DMS79 (cell line): ENCODE results near the gene CCDC85C.

Experiments
- DNase-seq: peaks from one replicate; lab custom pipeline; 2025; lab: John Stamatoyannopoulos, UW

The CCDC85C gene

DNA sequence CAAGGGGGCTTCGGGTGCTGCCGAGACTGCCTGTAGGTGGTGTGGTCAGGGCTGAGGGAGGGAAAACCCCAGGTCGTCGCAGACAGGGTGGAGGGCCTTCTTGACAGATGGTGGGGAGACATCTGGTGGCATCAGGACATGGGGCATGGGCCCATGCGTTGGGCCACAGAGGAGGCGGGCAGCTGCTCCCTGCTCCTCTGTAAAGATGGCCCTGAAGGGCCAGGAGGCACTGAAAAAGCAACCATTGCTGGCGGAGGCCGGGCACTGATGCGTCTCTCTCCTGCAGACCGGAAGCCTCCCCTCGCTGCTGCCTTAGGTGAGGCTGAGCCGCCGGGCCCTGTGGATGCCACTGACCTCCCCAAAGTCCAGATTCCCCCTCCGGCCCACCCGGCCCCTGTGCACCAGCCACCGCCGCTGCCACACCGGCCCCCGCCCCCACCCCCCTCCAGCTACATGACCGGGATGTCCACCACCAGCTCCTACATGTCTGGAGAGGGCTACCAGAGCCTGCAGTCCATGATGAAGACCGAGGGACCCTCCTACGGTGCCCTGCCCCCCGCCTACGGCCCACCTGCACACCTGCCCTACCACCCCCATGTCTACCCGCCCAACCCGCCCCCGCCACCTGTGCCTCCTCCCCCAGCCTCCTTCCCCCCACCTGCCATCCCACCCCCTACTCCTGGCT, 94.0 kb downstream of the CCDC85C start:
- DNase-seq: no peak

DNA sequence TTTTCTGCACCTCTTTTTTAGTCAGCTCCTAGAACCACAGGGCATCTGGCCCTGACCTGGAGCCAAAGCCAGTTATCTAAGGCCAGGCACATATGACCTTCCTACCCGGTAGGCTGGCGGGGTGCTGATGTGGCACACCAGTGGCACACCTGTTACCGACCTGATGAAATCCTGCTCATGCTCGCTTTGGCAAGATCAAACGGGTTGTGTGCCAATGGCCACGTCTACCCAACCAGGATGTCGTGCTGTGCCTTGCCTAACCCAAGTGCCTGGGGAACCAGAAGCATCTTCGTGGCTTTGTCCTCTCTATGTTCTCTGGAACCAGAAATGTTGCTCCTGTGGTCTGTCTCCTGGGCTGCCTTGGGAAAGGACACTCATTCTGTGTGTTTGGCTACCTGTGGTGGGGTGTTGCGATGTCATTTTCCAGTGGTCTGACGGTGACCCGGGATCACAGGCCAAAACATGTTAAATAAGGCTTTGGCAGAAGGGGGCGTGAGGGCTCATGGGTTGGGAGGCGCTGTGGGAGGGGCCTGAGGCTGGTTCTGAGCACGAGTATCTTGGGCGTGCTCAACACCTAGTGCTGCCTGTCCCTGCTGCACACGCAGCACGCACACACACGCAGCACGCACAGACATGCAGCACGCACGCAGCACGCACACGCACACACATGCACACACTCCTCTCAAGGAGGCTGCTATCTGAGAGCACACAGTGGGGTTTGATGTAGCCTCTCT, 94.9 kb downstream of the CCDC85C start:
- no peak for DNase-seq

DNA sequence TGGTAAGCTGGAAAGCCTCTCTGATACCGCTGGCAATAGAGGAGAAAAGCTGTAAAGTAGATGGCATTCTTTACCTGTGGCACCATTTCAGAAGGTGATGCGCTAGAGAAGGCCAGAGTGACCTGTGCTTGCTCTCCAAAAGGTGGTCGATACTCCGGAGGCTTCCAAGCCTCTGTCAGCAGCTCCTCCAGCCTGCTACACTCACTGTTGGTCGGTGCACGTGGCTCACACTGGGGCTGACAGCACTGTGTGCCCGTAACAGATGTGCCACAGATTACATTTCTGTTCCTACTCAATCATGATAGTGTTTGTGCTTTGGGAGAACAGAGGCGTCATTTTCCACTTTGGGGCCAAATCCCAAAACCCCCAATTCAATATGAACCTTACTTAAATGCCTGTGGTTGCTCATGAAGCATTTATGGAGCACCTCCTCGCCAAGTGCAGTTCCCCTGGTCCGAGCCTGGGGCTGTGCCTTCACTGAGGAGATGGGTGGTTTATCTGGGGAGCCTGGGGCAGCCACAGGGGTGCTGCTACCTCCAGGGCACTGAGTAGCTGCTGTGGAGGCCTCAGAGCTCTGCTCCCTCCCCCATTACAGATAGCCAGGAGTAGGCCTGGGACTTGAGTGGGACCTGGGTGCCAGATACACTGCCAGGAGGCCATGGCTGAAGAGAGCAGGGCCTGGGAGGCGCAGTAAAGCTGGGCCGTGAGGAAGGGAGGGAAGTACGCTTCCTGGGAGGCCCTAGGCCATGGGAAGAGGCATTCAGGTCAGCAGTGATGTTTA, 96.0 kb downstream of the CCDC85C start:
- DNase-seq: no peak

DNA sequence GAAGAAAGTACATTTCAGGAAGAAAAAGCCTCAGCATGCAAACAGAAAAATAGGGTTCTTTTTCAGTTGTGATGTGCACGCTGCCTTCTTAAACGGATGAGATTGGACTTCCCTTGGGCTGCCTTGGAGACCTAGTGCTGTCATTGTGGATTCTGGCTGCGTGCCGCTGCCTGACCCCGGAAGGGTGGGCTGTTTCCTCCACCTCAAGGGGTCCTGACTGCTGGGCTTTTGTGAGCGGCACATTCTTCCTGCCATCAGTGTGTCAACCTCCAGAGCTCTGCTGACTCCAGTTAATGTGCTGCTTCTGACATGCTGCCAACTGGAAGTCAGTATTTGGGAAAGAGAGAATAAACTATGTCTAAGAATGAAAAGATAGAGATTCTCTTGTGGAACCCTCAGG, 97.7 kb downstream of the CCDC85C start:
- no peak for DNase-seq

DNA sequence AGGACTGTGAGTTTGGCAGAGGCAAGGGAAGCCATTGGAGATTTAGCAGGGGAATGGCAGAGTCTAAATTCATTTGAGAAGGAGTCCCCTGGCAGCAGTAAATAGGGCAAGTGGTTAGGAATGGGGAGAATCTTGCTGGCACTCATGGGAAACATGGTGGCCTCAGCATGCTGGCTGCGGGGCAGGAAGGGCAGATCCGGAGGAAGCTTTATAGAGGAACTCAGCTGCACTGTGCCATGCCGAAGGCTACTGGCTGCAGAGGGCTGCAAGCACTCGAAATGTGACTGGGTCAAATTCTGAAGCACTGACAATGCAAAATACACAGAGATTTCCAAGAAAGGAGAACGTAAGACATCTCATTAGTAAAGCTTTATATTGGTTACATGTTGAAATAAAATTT, 98.9 kb downstream of the CCDC85C start:
- DNase-seq: no peak

DNA sequence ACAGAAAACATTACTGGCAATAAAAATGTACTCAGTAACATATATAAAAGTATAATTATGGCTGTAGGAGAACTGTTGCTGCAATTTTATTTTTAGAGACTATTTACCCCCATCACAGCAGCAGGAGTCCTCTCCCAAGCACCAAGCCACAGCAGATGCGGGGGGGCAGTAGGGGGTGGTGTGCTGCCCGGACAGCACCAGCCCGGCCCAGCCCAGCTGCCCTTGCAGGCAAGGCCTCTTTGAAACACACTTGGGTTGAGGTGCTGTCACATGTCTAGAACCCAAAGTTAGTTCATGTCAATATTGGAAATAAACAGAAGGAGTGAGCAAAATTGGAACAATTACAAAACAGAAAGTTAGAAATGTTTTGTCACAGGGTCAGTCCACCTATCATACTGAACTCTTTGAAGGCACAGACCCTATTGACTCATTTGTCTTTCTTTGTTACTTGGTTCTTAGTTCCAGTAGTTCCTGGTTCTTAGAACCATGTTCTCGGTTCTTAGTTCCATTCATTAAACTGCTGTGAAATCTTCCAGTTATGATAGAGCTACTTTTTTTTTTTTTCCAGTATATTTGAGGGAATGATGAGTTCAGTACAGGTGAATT, 100.1 kb downstream of the CCDC85C start:
- DNase-seq: no peak

DNA sequence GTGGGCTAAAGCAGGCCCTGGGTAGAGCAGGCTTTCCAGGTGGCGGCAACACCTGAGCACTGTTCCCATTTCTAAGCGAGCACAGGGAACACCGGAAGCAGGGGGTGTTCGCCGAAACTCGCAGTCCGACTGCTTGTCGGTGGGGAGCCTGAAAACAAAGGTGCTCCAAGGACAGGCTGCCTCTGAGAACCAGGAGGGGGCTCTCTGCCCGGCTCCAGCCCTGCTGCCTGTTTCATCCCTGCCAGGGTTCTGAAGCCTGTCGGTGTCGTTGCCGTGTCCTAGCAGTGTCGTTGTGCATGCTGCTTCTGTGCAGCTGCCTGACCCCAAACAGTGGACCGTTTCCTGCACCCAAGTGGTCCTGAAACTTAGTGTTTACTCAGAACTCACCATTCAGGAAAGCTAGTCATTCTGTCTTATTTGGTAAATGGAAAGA, 101.0 kb downstream of the CCDC85C start:
- DNase-seq: no peak

DNA sequence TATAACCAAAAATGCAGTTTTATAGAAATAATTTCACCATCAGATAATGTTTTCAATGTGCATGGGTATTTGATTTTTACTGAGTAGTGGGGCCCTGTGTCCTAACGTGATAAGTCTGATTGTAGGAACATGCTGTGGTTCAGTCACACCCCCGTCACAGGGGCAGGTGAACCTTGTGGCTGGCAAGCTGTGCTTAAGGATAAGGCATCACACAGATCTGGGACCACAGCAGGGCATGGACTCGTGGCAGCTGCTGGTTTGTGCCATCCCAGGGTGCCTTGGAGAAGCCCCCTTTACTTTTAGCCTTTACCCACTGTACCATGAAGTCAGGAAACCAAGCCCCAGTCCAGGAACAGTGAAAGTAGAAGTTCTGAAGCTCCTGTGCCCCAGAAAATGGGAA, 106.1 kb downstream of the CCDC85C start:
- no peak for DNase-seq

DNA sequence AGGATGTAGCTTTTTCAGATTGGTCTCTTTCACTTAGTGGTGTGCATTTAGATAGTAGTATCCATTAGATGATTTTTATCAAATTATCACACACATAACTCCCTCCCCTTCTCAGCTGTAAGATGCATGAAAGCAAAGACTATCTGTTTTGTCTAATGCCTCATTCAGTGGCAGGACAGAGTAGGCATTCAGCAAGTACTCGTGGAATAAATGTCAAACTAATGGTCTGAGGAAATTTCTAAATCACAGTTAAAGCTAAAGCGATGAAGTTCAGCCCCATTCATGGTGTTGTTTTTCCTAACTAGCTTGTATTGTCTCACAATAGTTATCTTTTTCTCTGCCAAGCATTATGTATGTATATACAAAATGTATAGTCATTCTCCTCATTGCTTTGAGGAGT, 106.7 kb downstream of the CCDC85C start:
- no peak for DNase-seq

DNA sequence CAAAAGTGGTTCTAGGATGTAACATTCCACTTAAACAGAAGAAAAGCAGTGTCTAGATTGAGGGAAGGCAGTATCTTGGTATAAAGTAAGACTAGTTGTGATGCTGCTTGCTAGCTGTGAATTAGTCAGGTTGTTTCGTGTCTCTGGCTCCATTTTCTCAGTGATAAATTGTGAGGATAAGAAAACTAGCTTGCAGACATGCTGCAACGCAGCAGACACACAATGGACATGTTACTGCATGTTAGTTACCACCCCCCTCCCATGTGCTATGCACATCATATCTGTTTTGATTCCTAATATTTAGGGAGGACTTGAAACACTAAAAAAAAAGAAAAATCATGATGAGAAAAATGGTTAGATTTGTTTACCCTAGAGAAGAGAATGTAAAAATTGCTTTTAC, 119.9 kb downstream of the CCDC85C start:
- no peak for DNase-seq

DNA sequence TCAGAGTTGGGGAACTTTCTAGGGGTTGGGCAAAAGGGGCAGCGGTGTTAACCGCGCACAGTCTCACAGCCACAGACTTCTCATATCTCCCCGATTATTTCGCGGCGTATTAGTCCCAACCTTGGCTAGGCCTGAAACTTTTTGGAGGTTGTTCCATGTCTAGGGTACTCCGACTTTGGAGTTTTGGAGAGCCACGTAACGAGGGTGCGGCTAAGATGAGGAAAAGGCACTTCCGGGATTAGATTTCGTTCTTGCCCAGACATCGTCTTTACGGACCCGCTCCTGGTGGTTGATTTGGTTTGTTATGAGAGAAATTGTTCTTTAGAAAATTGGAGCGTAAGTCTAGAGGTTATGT, 122.3 kb downstream of the CCDC85C start:
- DNase-seq: no peak

DNA sequence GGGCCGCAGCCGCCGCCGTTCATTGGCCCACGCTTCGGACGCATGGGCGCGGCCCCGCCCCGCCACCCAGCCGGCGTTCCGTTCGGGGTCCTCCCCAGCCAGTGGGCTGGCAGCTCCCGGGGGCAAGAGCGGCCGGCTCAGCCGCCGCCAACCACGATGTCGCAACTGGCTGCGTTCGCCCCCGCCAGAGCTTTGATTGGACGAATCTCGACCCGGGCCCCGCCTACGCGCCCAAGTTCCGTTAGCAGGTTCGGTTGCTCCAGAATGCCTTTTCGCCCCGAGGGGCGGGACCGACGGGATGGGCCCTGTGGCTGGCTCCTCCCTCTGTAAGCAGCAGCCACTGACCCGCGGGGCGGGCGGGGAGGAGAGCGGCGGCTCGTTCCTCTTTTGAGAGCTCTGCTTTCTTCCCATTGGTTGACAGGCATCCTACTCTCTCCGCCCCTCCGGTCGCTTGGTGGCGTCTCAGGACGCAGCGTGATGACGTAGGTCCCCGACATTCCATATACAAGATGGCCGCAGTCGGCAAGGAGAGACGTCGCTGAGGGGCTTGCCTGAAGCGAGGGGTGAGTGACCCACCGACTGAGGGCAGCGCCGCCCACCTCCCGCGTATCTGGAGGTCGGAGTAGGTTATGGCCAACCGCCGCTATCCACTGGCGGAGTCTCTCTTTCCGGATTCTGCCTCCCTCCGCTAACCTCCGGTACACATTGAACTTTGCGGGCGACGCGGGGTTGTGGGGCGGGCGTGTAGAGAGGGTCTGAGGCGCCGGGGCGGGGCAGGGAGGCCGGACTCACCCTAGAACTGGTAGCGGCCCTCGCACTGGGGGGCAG, 122.9 kb downstream of the CCDC85C start, which contains the start of gene CCNK:
Gene CCNK, plus strand, starts transcription at position 493 of the 828 bp plus-strand sequence. CDS start 11,269 bp downstream, outside the sequence.
- peak; percentile 100 for DNase-seq

DNA sequence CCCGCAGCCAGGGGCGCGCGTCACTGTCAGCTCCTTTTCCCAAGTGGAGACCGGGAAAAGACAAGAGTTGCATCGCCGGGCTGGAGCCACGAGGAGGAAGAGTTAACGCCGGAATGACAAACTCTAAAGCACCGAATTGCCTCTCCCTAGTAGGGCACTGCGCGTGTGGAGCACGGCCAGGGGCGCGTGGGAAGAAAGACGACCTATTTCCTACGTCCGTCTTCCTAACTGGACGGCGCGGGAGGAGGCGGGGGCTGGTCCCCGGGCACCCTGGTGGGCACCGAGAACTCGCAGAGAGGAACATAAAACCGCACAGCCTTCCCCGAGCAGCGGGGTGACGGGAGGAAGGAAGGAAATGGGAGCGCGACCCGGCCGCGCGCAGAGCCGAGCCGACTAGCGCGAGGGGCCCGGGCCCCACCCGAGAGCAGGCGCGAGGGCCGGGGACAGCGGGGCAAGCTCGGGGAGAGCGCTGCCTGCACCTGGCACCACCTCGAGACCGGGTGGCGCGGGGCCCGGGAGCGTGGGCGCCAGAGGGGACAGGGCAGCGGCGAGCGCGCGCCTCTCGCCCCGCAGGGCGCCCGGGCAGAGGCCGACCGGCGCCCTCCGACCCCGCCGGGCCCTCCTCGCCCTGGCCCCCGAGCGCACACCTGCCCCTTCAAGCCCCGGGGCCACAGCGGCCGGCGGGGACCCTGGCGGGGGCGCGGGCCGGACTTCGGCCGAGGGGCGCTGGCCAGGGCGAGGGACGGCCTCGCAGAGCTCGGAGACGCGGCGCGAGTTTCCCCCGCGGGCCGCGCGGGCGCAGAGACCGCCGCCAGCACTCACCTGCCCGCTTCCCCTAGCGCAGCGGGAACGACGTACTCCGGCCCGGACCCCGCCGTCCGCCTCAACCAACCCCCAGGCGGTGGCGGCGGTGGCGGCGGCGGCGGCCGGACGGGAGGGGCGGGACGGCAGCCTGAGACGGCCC, 123.8 kb downstream of the CCDC85C start, which contains the start of gene SETD3:
Gene SETD3, minus strand, starts transcription at position 954 of the 964 bp plus-strand sequence. CDS start 15,054 bp downstream, outside the sequence.
- DNase-seq: no peak

DNA sequence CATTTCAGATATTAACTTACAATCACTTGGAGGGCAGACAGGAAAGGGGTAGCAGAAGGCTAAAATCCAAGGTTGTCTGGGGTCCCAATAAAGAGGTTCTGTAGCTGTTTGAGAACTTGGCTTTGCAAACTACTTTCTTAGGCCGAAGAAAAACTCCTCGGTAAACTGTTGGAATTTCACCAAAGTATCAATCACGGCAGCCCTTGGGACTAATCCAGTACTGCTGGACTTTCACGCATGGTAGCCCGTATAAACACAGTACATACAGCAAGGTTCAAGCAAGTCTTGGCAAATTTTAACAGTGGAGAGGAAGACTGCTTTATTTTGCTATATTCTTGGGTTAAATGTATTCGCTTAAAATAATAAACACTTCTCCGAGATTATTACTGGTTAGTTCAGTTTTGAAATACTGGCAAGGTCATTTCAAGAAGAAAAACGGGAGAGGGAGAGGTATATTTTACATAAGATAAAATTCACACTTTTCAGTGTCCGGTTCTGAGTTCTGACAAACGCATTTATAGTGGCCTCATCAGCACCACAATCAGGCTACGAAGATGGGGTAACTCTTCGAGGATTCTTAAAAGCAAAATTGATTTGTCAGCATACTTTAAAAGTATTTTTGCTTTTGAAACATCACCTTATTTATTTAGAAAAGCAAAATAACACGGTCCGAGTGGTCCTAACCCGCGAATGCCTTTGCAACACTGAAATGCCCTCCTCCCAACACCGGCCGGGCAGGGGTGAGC, 124.7 kb downstream of the CCDC85C start:
- DNase-seq: no peak

DNA sequence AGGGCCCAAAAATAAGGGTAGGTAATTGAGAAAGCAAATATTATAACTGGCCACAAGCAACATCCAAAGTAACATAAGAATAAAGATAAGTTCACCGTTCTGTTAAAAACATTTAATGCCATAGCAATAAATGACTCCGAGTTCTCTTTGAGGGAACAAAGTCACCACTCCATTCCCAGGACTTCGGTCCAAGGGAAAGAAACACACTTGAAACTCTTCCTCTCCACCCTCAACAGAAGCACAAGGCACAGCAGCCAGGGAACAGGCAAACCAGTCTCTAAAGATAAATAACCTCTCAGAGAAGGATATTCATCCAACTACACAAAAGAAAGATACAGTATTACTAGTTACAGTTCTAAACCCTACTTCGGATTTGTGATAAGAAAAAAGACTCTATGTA, 125.9 kb downstream of the CCDC85C start:
- no peak for DNase-seq

DNA sequence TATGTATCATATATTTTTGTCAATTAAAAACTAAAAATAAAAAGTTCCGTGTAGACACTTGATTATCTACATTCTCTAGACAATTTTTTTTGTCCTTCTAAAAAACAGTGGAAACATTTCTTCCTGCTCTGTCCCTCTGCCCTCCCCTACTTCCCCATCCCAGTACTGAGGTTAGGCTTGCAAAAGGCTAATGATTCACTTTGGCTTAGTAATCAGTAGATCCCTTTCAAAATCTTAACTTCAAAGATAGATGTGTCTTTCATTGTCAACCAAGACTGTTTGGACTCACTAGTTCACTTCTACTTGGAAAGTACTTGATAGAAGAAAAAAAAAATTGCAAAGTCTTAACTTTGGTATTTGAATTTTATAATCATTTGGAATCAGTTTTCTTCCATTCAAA, 127.1 kb downstream of the CCDC85C start:
- no peak for DNase-seq

DNA sequence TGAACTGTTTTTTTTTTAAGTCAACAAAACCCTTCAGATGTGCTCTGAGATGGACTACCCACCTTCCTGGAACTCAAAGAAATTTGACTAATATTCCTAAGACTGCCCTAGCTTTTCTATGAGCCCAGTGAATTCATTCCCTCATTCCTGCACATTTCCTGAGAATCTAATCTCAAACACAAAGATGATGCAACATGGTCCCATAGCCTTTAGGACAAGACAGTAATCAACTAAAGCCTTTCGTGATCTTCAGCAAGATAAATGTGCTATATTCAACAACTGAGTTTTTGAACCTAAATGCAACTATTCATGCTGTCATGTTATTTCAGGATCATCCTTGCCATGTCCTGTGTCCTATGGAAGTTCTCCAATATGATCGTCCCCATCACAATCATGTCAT, 128.3 kb downstream of the CCDC85C start:
- no peak for DNase-seq

DNA sequence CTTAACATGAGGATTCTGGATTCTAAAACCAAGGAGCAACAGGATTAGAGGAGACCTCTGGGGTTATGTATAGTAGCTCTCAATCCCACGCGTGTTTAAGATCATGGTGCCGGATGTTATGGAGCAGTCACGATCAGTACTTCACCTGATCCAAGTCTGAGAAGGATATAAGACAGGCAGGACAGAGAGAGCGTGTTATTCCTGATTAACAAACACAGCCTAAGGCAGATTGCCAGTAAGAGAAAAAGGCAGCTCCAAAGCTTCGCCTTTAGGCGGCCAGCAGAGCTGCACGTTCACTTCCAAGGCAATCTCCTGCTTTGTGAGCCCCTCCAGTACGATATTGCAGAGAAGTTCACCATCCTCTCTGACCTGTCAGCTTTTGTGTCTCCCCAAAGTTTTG, 128.8 kb downstream of the CCDC85C start:
- DNase-seq: no peak

DNA sequence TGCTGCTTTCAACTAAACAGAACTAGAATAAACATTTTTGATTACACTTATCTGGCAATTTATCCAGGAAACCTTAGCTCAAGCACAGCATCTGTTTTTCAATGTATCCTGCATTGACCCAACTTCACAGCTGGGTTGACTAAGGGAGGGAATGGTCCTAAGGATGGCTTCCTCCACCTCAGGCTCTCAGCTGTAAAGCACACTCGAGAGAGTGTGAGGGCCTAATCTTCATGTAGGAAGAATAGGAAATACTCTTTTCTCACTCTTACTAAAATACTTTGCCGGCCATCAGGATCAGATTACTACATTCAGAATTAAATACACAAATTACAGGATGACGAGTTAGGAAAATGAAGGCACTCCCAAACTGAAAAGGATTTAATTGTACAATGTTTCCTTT, 130.5 kb downstream of the CCDC85C start:
- DNase-seq: peak; percentile 11

DNA sequence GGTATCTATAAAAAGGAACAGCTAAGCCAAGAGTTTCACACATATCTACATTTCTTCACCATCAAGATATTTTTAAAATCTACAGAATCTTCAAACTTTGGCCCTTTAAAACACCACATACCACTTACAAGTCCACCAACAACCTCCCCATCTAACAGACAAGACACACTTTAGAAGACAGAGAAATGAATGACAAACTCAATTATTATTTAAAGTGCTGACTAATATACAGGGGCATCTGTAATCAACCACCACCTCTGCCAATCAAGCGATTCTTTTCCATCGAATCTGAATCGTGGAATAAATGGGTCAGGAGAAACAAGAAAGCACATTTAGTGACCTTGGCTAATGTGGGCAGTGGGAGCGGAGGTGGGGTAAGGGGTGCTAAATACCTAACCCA, 131.1 kb downstream of the CCDC85C start:
- DNase-seq: no peak
